GM12865 (cell line): ENCODE measurements around the gene GAREM1.

Source experiments
- DNase-seq: peaks from one replicate; pipeline ENCODE4 v3.0.0; 2010; ENCODE audit warnings: low read depth
- H3K4me3 ChIP-seq: 2 replicates; pipeline ENCODE4 v1.5.1; 2011; ENCODE audit warnings: mild to moderate bottlenecking, low read depth, low read length, control low read depth
- TF ChIP-seq, protein P1 (sequence below): IDR thresholded peaks from 2 replicates; pipeline ENCODE4 v1.5.1; 2011; ENCODE audit warnings: low read length, control low read depth, low read depth, inconsistent platforms; ENCODE audit not compliant: insufficient read depth; ENCODE audit errors: missing control alignments

The GAREM1 gene

DNA sequence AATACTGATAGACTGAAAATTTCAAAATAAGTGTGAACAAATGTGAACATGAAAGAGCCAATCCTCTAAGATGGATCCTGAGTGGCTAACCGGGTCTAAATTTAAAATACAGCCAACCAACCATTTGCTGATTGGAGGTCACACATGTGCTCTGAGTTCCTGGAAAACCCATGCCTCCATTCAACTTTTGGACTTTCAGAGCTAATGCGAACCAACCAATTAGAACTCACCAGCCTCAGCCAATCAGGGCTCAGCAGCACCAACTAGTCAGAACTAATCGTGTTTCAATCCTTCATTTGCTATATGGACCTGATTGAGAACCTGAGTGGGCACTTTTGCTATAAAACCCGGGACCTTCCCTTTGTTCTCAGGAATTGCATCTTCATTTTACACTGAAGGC is 169.3 kb downstream of the GAREM1 start:
- TF ChIP-seq, protein P1, sequence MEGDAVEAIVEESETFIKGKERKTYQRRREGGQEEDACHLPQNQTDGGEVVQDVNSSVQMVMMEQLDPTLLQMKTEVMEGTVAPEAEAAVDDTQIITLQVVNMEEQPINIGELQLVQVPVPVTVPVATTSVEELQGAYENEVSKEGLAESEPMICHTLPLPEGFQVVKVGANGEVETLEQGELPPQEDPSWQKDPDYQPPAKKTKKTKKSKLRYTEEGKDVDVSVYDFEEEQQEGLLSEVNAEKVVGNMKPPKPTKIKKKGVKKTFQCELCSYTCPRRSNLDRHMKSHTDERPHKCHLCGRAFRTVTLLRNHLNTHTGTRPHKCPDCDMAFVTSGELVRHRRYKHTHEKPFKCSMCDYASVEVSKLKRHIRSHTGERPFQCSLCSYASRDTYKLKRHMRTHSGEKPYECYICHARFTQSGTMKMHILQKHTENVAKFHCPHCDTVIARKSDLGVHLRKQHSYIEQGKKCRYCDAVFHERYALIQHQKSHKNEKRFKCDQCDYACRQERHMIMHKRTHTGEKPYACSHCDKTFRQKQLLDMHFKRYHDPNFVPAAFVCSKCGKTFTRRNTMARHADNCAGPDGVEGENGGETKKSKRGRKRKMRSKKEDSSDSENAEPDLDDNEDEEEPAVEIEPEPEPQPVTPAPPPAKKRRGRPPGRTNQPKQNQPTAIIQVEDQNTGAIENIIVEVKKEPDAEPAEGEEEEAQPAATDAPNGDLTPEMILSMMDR, result no peak
- no peak for DNase-seq
- H3K4me3 ChIP-seq, result no peak overlapping the region

DNA sequence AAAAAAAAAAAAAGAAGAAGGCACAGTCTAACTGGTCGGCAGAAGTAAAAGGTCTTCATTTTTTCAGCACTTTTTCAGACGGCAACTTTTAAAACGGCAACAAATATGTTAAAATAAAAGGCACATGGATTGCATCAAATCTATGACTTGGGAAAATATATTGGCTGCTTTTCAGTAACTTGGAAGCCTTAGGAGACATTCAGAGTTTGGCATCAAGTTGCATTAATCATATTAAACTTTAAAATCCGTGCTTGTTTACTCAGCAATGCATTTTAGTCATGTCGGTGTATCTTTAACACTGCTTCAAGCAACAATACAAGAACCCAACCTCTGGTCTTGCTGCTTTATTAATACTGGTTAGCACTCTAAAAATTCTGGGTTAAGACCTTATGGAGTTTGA is 169.8 kb downstream of the GAREM1 start:
- H3K4me3 ChIP-seq, result no peak overlapping the region
- TF ChIP-seq, protein P1, result no peak

DNA sequence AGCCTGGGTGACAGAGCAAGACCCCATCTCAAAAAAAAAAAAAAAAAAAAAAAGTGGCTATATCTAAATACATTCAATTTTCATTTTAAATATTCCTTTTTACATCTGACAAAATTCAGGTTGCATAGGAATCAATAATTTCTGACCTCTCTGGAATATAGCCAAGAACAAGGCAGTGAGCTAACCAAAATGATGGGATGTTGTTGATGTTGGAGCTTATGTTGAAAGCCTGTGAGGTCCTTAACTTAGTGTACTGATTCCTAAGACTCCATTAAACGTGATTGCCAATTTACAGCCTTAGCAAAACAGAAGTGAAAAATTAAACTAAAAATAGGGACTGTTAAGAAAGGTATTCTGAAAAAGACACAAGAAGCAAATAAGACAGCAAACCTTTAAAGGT is 171.2 kb downstream of the GAREM1 start:
- TF ChIP-seq, protein P1, result no peak
- no peak for DNase-seq
- no peak overlapping the region for H3K4me3 ChIP-seq

More for the DNA sequence above, 169.8 kb downstream of the GAREM1 start:
- DNase-seq, result no peak

DNA sequence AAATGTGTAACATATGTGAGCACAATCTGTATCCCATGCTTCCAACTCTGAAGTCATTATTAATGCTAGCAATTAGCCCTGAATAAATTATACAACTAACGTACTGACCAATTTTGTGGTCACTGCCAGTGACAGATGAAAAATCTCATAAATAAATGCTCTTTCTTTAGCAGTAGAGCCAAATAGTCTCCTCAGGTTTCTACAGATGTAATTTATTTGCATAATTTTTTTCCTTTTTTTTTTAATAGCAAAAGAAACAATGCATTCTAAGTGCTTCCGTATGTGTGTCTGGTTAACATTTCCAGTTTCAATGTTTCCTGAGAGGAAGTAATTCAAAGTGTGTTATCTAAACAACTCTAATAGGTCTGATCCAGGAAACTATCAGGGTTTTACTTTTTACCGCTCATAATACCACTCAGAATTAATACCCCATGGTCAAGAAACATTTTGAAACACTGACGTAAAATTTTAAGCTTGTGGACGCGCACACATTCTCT is 172.5 kb downstream of the GAREM1 start:
- no peak for DNase-seq
- TF ChIP-seq, protein P1, result no peak
- no peak overlapping the region for H3K4me3 ChIP-seq

DNA sequence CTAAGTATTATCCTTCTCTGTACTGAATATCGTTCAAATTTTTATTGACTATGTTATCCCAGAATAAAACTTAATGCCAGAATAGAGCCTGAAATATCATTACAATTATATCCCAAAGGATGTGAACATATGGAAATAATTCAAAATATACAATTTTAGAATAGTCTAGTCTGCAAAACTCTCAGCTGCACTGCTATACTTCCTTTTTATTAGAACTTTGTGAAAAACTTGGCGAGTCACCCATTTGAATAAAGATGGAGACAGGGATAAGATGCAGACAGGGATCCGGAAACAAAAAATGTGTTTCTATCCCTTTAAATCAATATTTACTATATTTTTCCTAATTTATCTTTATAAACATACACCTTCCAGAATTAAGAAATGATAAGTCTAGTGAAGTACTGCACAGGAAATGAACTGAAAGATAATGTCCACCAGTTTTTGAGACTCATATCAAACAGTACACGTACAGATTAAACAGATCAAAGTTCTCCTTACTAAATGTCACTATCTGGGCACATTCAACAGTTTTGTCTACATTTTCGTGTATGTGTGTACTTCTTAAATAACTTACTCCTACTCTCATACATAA is 173.0 kb downstream of the GAREM1 start:
- DNase-seq, result no peak
- H3K4me3 ChIP-seq, result no peak overlapping the region
- TF ChIP-seq, protein P1, result no peak

DNA sequence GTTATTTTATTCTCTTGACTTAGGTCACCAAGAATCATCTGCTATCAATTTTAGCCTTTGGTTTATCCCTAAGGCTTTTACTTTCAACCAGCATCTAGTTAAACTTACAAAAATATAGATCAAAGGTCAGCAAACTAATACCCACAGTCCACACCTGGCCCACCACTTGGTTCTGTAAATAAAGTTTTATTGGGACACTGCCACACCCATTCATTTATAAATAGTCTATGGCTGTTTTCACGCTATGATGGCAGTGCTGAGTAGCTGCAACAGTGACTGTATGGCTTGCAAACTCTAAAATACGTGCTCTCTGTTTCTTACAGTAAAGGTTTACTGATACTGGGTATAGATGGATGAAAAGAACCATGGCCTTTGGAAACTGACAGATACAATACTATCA is 173.8 kb downstream of the GAREM1 start:
- H3K4me3 ChIP-seq, result no peak overlapping the region
- DNase-seq, result no peak
- TF ChIP-seq, protein P1, result no peak

DNA sequence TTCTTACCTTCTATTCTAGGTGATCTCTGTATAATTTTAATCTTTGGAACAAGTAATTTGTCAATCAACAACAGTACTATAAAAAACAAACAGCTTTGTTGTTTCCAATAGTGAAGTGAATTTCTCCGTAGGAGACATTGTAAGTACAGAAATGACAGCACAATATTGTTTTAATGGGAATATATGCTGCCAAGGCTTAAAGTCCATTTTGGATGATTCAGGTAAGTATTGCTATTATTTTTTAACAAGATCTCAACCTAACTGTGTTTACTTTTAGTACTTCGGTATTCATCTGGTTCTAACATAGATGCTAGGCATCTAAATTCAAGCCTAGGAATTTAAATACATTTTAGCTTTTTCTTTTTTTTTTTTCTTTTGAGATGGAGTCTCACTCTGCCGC is 175.1 kb downstream of the GAREM1 start:
- TF ChIP-seq, protein P1, result no peak
- no peak overlapping the region for H3K4me3 ChIP-seq

More for the DNA sequence above, 175.1 kb downstream of the GAREM1 start:
- no peak for DNase-seq
